Neural crest cell (in vitro differentiated cells): ENCODE data around the gene NR2F6. TPM values are rescaled to one million over a fixed set of nuclear protein-coding genes. Genes with fewer than 3 reads are reported as not detected.

Source experiments
- DNase-seq: peaks from one replicate; pipeline ENCODE4 v3.0.0; 2021; ENCODE audit warnings: low read depth, mixed read lengths, low spot score
- H3K27ac Mint-ChIP-seq: one replicate; pipeline ENCODE4 v1.8.0; 2021; ENCODE audit warnings: mild to moderate bottlenecking, mixed read lengths; ENCODE audit not compliant: unreplicated experiment
- H3K27me3 Mint-ChIP-seq: 2 replicates; pipeline ENCODE4 v1.8.0; 2021; ENCODE audit warnings: low read depth, mild to moderate bottlenecking, mixed read lengths
- H3K36me3 Mint-ChIP-seq: 2 replicates; pipeline ENCODE4 v1.8.0; 2021; ENCODE audit warnings: low read depth, mild to moderate bottlenecking, mixed read lengths
- H3K4me1 Mint-ChIP-seq: 2 replicates; pipeline ENCODE4 v1.8.0; 2021; ENCODE audit warnings: mixed read lengths
- H3K4me3 Mint-ChIP-seq: one replicate; pipeline ENCODE4 v1.8.0; 2021; ENCODE audit warnings: mild to moderate bottlenecking, mixed read lengths
- H3K9me3 Mint-ChIP-seq: 2 replicates; pipeline ENCODE4 v1.8.0; 2021; ENCODE audit warnings: mixed read lengths
- total RNA-seq: library from RNA; stranded (reverse); gene quantifications from 2 replicates; pipeline ENCODE4 v1.2.1, GENCODE V29; 2021
- TF ChIP-seq, protein P1 (sequence below): fragments of 200-600 bp; sonication (generic); conservative IDR thresholded peaks from 2 replicates; pipeline ENCODE4 v1.5.0; 2021; ENCODE audit warnings: antibody characterized with exemption, mild to moderate bottlenecking

NR2F6 gene
- total RNA-seq, 1 donor from 2014 or later, result 57.6 TPM

DNA sequence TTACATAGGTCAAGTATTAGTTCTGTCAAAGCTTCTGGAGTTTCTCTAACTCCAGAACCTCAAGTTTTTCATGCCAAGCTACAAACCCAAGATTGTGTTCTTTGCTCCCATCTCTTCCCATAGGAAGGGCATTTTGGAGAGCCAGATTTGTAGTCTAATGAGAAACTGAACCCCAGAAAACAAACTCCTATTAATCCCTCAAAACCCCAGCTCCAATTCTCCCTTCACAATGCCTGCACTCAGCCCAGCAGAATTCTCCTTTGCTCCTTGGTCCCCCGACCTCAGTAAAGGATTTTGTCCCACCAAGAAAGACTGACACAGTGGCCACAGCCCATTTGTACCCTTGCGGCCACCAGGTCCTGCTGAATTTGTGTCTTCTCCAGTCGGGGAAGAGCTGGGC lies 10.4 kb upstream of the NR2F6 start:
- H3K9me3 Mint-ChIP-seq, result no peaks in the 10 kb centered on the region
- DNase-seq, result no peak

DNA sequence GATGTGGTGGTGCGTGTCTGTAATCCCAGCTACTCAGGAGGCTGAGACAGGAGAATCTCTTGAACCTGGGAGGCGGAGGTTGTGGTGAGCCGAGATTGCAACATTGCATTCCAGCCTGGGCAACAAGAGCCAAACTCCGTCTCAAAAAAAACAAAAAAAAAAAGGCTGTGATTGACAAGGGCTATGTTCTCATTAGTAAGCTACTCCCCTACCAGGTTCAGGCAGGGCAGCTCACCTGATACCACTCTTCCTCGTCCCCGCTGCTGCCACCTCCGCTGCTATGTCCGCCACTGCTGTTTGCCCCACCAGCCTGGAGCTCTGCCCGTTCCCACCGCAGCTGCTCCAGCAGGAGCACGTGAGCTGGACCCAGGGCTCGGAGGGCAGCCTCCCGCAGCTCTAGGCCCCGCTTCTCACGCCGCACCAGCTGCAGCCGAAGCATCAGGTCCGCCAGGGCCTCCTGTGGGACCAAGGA lies 9.5 kb upstream of the NR2F6 start:
- H3K27ac Mint-ChIP-seq, result no peak overlapping the region
- H3K27me3 Mint-ChIP-seq, result no peaks in the 10 kb centered on the region
- TF ChIP-seq, protein P1, sequence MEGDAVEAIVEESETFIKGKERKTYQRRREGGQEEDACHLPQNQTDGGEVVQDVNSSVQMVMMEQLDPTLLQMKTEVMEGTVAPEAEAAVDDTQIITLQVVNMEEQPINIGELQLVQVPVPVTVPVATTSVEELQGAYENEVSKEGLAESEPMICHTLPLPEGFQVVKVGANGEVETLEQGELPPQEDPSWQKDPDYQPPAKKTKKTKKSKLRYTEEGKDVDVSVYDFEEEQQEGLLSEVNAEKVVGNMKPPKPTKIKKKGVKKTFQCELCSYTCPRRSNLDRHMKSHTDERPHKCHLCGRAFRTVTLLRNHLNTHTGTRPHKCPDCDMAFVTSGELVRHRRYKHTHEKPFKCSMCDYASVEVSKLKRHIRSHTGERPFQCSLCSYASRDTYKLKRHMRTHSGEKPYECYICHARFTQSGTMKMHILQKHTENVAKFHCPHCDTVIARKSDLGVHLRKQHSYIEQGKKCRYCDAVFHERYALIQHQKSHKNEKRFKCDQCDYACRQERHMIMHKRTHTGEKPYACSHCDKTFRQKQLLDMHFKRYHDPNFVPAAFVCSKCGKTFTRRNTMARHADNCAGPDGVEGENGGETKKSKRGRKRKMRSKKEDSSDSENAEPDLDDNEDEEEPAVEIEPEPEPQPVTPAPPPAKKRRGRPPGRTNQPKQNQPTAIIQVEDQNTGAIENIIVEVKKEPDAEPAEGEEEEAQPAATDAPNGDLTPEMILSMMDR, result no peak
- H3K36me3 Mint-ChIP-seq, result no peaks in the 10 kb centered on the region
- H3K4me1 Mint-ChIP-seq, result no peaks in the 10 kb centered on the region
- DNase-seq, result no peak
- H3K4me3 Mint-ChIP-seq, result no peak overlapping the region
- no peaks in the 10 kb centered on the region for H3K9me3 Mint-ChIP-seq

More for the DNA sequence above, 10.4 kb upstream of the NR2F6 start:
- H3K27ac Mint-ChIP-seq, result no peak overlapping the region
- H3K27me3 Mint-ChIP-seq, result peaks cover 2% of the 10 kb centered on the region
- TF ChIP-seq, protein P1, result no peak
- H3K36me3 Mint-ChIP-seq, result no peaks in the 10 kb centered on the region
- H3K4me3 Mint-ChIP-seq, result no peak overlapping the region
- H3K4me1 Mint-ChIP-seq, result peaks cover 6% of the 10 kb centered on the region

DNA sequence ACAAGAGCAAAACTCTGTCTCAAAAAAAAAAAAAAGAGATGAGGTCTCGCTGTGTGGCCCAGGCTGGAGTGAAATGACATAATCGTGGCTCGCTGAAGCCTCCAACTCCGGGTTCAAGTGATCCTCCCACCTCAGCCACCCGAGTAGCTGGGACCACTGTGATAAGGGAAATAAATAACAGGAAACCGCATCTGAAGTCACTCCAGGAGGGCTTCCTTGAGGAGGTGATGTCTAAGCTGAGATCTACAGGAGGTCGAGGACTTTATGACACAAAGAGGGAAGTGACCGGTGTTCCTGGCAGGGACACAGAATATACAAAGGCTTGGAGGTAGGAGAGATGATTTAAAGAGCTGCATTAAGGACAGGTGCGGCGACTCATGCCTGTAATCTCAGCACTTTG lies 8.9 kb upstream of the NR2F6 start:
- TF ChIP-seq, protein P1, result no peak
- no peak overlapping the region for H3K4me3 Mint-ChIP-seq
- no peaks in the 10 kb centered on the region for H3K27me3 Mint-ChIP-seq
- no peaks in the 10 kb centered on the region for H3K9me3 Mint-ChIP-seq
- H3K4me1 Mint-ChIP-seq, result no peaks in the 10 kb centered on the region
- no peak overlapping the region for H3K27ac Mint-ChIP-seq
- H3K36me3 Mint-ChIP-seq, result no peaks in the 10 kb centered on the region
- DNase-seq, result no peak

DNA sequence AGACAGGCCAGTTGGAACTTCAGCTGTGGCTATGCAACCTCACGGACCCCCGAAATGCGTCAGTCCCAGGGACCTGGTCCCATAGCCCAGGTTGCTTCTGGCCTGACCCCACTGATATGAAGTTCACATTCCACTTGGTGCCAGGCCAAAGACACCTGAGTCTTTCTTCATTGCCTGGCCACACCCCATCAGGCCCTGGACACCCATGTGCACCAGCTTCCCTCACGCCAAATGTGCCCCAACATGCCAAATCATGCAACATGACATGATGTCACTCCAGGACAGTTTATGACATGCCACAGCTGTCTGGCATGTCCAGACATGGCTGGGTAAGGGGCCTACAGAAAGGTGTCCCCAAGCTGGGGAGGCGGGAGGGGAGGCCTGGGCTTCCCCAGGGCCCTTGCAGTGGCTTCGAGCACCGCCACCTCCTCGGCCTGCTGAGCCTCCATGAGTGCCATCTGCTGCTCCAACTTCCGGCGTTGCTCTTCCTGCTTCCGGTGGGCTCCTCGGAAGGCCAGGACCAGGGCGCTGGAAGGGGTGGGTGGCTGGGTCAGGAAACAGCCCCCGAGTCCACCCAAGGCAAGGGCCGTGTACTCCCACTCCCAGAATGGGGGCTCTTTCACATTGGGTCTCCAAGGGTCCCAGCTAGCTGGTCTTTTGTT lies 4.3 kb upstream of the NR2F6 start:
- H3K9me3 Mint-ChIP-seq, result no peaks in the 10 kb centered on the region
- DNase-seq, result no peak
- H3K4me1 Mint-ChIP-seq, result peaks cover 33% of the 10 kb centered on the region
- H3K27ac Mint-ChIP-seq, result no peak overlapping the region
- H3K27me3 Mint-ChIP-seq, result peaks cover 7% of the 10 kb centered on the region
- no peak overlapping the region for H3K4me3 Mint-ChIP-seq
- no peaks in the 10 kb centered on the region for H3K36me3 Mint-ChIP-seq
- TF ChIP-seq, protein P1, result no peak

DNA sequence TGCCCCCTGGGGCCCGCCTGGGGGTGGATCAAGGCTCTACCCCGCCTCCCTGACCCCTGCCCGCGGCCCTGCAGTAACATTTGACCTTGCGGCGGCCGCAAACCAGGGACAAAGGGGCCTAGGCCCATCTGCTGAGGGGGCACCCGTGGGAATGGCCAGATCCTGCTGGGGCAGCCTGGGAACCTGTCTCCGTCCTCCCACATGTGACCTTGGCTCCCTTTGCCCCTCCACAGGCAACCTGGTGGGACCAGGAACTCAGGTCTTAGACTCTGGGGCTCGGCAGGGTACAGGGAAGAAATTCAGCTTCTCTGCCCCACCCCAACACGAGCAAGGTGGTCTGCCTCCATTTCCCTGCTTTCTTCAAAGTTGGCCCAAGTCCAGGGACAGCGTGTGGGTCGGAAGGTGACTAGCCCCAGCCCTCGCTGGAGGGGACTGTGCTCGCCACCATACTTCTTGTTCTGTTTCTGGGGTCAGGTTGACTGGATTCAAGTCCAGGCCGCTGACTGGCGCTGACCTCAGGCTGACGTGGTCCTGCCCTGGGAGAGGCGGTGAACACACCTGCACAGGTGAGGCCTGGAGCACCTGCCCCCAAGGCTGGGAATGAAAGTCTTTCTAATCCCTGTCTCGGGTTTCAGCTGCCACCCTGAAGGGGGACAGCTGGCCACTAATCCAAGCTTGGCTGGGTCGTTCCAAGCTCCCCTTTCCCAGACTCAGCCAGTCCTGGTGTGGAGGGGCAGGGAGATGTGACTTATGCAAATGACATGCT lies 2.5 kb upstream of the NR2F6 start:
- Mint-ChIP-seq H3K36me3 (no peaks in the 10 kb centered on the region), H3K27me3 (peaks cover 9% of the 10 kb centered on the region), H3K4me3 (peak overlapping the region; percentile 81), H3K4me1 (peaks cover 41% of the 10 kb centered on the region), H3K9me3 (no peaks in the 10 kb centered on the region), H3K27ac (peak overlapping the region; percentile 27)
- peak; percentile 63 for DNase-seq
- TF ChIP-seq, protein P1, result no peak
